Smooth muscle cell (in vitro differentiated cells): ENCODE results near the gene GRK4. TPM values are rescaled to one million over a fixed set of nuclear protein-coding genes. Genes with fewer than 3 reads are reported as not detected.
"Not testable (repeated sequence)": the region's sequence is repeated elsewhere in the genome, so short reads cannot be mapped to it uniquely, and the experiment has no call there.

Experiments
- DNase-seq: peaks from one replicate; lab custom pipeline; 2025; ENCODE audit not compliant: unreplicated experiment; lab: John Stamatoyannopoulos, UW
- H2AFZ ChIP-seq: fragments of 200-600 bp; sonication (generic); 2 replicates; pipeline ENCODE4 v1.6.0; 2016; ENCODE audit warnings: antibody characterized with exemption, low read depth, mild to moderate bottlenecking
- H3F3A ChIP-seq: fragments of 200-600 bp; sonication (generic); 2 replicates; pipeline ENCODE4 v1.6.0; 2017; ENCODE audit warnings: antibody characterized with exemption, low read depth
- H3K27ac ChIP-seq: fragments of 200-600 bp; sonication (generic); 2 replicates; pipeline ENCODE4 v1.5.1; 2016; ENCODE audit warnings: low read depth, mild to moderate bottlenecking
- H3K27me3 ChIP-seq: fragments of 200-600 bp; sonication (generic); 2 replicates; pipeline ENCODE4 v1.6.1; 2016; ENCODE audit warnings: low read depth, mild to moderate bottlenecking
- H3K36me3 ChIP-seq: fragments of 200-600 bp; sonication (generic); 2 replicates; pipeline ENCODE4 v1.5.1; 2016; ENCODE audit warnings: low read depth
- H3K4me1 ChIP-seq: fragments of 200-600 bp; sonication (generic); 2 replicates; pipeline ENCODE4 v1.5.1; 2016; ENCODE audit warnings: low read depth
- H3K4me2 ChIP-seq: fragments of 200-600 bp; sonication (generic); 2 replicates; pipeline ENCODE4 v1.6.0; 2016; ENCODE audit warnings: mild to moderate bottlenecking
- H3K4me3 ChIP-seq: fragments of 200-600 bp; sonication (generic); 2 replicates; pipeline ENCODE4 v1.5.1; 2016; ENCODE audit warnings: mild to moderate bottlenecking
- H3K79me2 ChIP-seq: fragments of 200-600 bp; sonication (generic); 2 replicates; pipeline ENCODE4 v1.6.0; 2016; ENCODE audit warnings: low read depth, mild to moderate bottlenecking
- H3K9ac ChIP-seq: fragments of 200-600 bp; sonication (generic); 2 replicates; pipeline ENCODE4 v1.6.0; 2016; ENCODE audit warnings: low read depth
- H3K9me3 ChIP-seq: fragments of 200-600 bp; sonication (generic); replicated peaks from 2 replicates; pipeline ENCODE4 v1.5.1; 2016; ENCODE audit warnings: low read depth
- H4K20me1 ChIP-seq: fragments of 200-600 bp; sonication (generic); 2 replicates; pipeline ENCODE4 v1.6.0; 2016; ENCODE audit warnings: low read depth
- CTCF ChIP-seq: fragments of 200-600 bp; sonication (generic); IDR thresholded peaks from 2 replicates; pipeline ENCODE4 v1.5.1; 2017; ENCODE audit warnings: borderline replicate concordance, mild to moderate bottlenecking, antibody characterized with exemption; ENCODE audit not compliant: insufficient read depth, poor library complexity, severe bottlenecking
- WGBS: methylation state at CpG from one replicate; pipeline ENCODE4 v1.1.7; 2016; ENCODE audit warnings: low lambda C conversion rate; 5-methylcytosine and 5-hydroxymethylcytosine counted together
- polyA plus RNA-seq: library from polyadenylated mRNA; unstranded; fragments of >200 nt; fragmentation: Nextera tagmentation; extraction: Ambion mirVana; gene quantifications from 2 replicates; pipeline ENCODE4 v1.2.1, GENCODE V29; 2016
- total RNA-seq: library from RNA; depleted of rRNA; stranded (reverse); fragments of >200 nt; gene quantifications from 2 replicates; pipeline ENCODE4 v1.2.3, GENCODE V29; 2014

The GRK4 gene
- total and polyA plus RNA-seq, 2 experiments from 2014 or later: 5.2 to 6.9 TPM

GRCh38 chr4:3047464-3048286 lies 84.3 kb downstream of the GRK4 start:
- Histone ChIP-seq H3K4me3 (no peak overlapping the region), H3K9ac (no peak overlapping the region), H3K27me3 (peaks cover 14% of the 10 kb centered on the region), H2AFZ (no peak overlapping the region), H3K9me3 (no peaks in the 10 kb centered on the region), H3K27ac (no peak overlapping the region), H3K4me2 (no peak overlapping the region), H3K36me3 (no peaks in the 10 kb centered on the region), H4K20me1 (no peaks in the 10 kb centered on the region), H3F3A (no peaks in the 10 kb centered on the region), H3K4me1 (no peaks in the 10 kb centered on the region), H3K79me2 (no peaks in the 10 kb centered on the region)
- WGBS: 63% methylated on average over 20 of the region's 20 CpGs
- TF ChIP-seq CTCF: peak; percentile 74
- no peak for DNase-seq

- not testable (repeated sequence) for H3K9me3 ChIP-seq, H3K4me2 ChIP-seq, H4K20me1 ChIP-seq, H3K27ac ChIP-seq, DNase-seq, H2AFZ ChIP-seq, H3K79me2 ChIP-seq, H3K36me3 ChIP-seq, H3K4me1 ChIP-seq, H3K4me3 ChIP-seq, H3F3A ChIP-seq, H3K9ac ChIP-seq
- peaks cover 11% of the 10 kb centered on the region for H3K27me3 ChIP-seq
- 72% methylated on average over 12 of the region's 12 CpGs for WGBS
These were observed 87.9 kb downstream of the GRK4 start for GRCh38 chr4:3051141-3051897.

GRCh38 chr4:3054169-3054759 lies 90.9 kb downstream of the GRK4 start:
- H3K4me2 ChIP-seq: no peak overlapping the region
- no peaks in the 10 kb centered on the region for H3K36me3 ChIP-seq
- no peaks in the 10 kb centered on the region for H4K20me1 ChIP-seq
- no peak for DNase-seq
- H3K79me2 ChIP-seq: no peaks in the 10 kb centered on the region
- no peaks in the 10 kb centered on the region for H3K4me1 ChIP-seq
- H2AFZ ChIP-seq: no peak overlapping the region
- H3F3A ChIP-seq: no peaks in the 10 kb centered on the region
- no peak overlapping the region for H3K27ac ChIP-seq
- peaks cover 14% of the 10 kb centered on the region for H3K27me3 ChIP-seq
- H3K9ac ChIP-seq: no peak overlapping the region
- no peak overlapping the region for H3K4me3 ChIP-seq
- H3K9me3 ChIP-seq: no peaks in the 10 kb centered on the region
- 93% methylated on average over 2 of the region's 2 CpGs for WGBS
- TF ChIP-seq CTCF: no peak

GRCh38 chr4:3059943-3060342 lies 96.6 kb downstream of the GRK4 start:
- H3K4me2 ChIP-seq: no peak overlapping the region
- H3K9me3 ChIP-seq: no peaks in the 10 kb centered on the region
- no peak for TF ChIP-seq CTCF
- H3K27ac ChIP-seq: no peak overlapping the region
- no peaks in the 10 kb centered on the region for H3K36me3 ChIP-seq
- DNase-seq: no peak
- H4K20me1 ChIP-seq: peaks cover 2% of the 10 kb centered on the region
- H3F3A ChIP-seq: no peaks in the 10 kb centered on the region
- WGBS: 93% methylated on average over 6 of the region's 6 CpGs
- H3K4me1 ChIP-seq: no peaks in the 10 kb centered on the region
- H3K4me3 ChIP-seq: no peak overlapping the region
- H3K9ac ChIP-seq: no peak overlapping the region
- H3K79me2 ChIP-seq: no peaks in the 10 kb centered on the region
- H2AFZ ChIP-seq: no peak overlapping the region
- H3K27me3 ChIP-seq: peaks cover 7% of the 10 kb centered on the region
